ENCODE results near the gene UBE2D1. TPM values are rescaled to one million over a fixed set of nuclear protein-coding genes. Genes with fewer than 3 reads are reported as not detected.

Gene UBE2D1
- total RNA-seq, 1 experiment from 2014 or later = 23.3 TPM

DNA sequence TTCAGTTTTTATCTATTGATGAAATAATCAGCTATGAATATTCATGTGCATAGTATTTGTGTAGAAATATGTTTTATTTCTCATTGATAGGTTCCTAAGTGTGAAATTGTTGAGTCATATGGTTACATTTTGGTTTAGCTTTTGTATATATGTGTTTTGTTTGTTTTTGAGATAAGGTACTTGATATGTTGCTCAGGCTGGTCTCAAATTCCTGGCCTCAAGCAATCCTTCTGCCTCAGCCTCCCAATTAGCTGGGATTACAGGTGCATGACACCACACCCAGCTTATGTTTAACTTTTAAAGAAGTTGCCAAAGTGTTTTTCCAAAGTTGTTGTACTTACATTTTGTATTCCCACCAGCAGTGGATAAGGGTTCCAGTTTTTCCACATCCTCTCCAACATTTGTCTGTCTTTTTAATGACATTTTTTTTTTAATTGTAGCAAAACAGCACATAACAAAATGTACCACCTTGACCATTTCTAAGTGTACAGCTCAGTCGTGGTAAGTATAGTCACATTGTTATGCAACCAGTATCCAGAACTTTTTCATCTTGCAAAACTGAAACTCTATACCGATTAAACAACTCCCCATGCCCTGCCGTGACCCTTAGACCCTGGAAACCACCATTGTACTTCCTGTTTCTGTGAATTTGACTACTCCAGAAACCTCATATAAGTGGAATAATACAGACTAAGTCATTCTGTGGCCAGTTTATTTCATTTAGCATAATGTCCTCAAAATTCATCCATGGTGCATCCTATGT, 12.6 kb upstream of the UBE2D1 start:
- Histone ChIP-seq H3K4me1 (replicated peaks) (no peaks in the 10 kb centered on the region), H3K9me3 (replicated peaks) (no peaks in the 10 kb centered on the region), H3K4me3 (no peak overlapping the region), H3K27ac (no peak overlapping the region), H3K27me3 (replicated peaks) (no peaks in the 10 kb centered on the region), H3K36me3 (no peaks in the 10 kb centered on the region)
- no peak for DNase-seq (ENCODE audit: low read depth in 1 of 2, low spot score in 2 of 2)

DNA sequence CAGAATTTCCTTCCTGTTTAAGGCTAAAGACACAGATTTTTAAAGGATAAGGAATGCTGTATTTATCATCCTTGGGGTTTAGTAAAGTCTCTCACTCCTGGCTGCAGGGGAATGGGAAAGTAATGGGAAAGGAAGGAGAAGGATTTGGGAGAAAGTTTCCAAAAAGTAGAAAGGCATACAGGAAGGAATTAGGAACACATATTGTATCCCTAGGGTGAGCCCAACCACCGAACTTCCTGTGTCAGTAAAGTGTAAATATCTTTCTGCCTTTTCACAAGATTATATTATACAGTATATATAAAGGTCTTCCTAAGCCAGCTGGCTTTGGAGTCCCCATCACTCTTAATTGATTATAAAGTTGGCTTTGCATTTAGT, 12.0 kb upstream of the UBE2D1 start:
- Histone ChIP-seq H3K36me3 (no peaks in the 10 kb centered on the region), H3K27ac (no peak overlapping the region), H3K27me3 (replicated peaks) (no peaks in the 10 kb centered on the region), H3K4me3 (no peak overlapping the region), H3K9me3 (replicated peaks) (no peaks in the 10 kb centered on the region), H3K4me1 (replicated peaks) (no peaks in the 10 kb centered on the region)
- no peak for DNase-seq (ENCODE audit: low read depth in 1 of 2, low spot score in 2 of 2)

DNA sequence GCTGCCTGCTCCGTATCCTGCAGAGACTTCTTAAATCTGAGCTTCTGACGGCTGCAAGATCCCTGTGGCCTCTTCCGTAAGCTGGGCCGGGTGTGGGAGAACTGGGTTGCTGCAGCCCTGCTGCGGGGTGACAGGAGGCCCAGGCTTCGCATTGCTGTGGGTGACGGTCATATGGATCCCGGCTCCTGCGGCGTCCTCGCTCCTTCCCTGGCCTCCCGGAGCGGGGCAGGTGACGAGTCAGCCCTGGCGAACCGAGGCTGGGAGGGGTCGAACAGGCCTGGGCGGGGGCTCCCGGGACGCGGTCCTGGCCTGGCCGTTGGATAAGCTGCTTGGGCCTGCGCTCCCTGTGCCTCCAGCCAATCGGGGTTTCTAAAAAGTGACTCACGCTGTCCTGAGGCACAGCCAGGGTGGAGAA, 7.8 kb upstream of the UBE2D1 start:
- Histone ChIP-seq H3K4me1 (replicated peaks) (no peaks in the 10 kb centered on the region), H3K4me3 (no peak overlapping the region)
- DNase-seq (ENCODE audit: low read depth in 1 of 2, low spot score in 2 of 2) = no peak

DNA sequence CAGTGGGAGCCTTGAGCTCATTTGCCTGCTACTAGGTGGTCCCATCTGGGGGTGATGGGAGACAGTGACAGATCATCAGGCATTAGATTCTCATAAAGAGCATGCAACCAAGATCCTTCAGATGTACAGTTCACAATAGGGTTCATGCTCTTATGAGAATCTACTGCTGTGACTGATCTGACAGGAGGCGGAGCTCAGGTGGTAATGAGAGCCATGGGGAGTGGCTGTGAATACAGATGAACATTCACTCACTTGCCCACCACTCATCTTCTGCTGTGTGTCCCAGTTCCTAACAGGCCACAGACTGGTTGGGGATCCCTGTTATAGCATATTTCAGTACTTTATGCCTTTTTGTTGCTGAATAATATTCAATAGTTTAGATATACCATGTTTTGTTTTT, 6.6 kb upstream of the UBE2D1 start:
- Histone ChIP-seq H3K27ac (no peak overlapping the region), H3K4me1 (replicated peaks) (no peaks in the 10 kb centered on the region), H3K27me3 (replicated peaks) (no peaks in the 10 kb centered on the region), H3K36me3 (no peaks in the 10 kb centered on the region), H3K4me3 (no peak overlapping the region), H3K9me3 (replicated peaks) (no peaks in the 10 kb centered on the region)
- DNase-seq (ENCODE audit: low read depth in 1 of 2, low spot score in 2 of 2) = no peak

More for the DNA sequence above, 7.8 kb upstream of the UBE2D1 start:
- Histone ChIP-seq H3K9me3 (replicated peaks) (no peaks in the 10 kb centered on the region), H3K27ac (no peak overlapping the region), H3K27me3 (replicated peaks) (no peaks in the 10 kb centered on the region), H3K36me3 (no peaks in the 10 kb centered on the region)

DNA sequence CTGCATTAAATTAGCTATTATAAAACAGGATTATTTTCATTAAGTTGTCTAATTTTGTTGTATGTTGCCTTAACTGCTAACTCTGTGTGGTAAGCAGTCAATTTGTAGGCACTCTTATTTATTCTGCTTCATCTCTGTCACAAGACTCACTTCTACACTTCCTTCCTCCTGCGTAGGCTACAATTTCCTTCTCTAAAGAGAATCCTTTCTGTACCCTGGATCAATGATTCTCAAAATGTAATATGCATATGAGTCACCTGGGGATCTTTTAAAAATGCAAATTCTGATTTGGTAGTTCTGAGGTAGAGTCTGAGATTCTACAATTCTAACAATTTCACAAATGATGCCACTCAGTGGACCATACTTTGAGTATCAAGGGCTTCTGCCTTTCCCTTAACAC, 4.4 kb upstream of the UBE2D1 start:
- no peak overlapping the region for H3K4me3 ChIP-seq
- peaks cover 3% of the 10 kb centered on the region for H3K4me1 ChIP-seq (replicated peaks)
- no peaks in the 10 kb centered on the region for H3K27me3 ChIP-seq (replicated peaks)
- DNase-seq (ENCODE audit: low read depth in 1 of 2, low spot score in 2 of 2) = no peak
- H3K27ac ChIP-seq = no peak overlapping the region
- H3K9me3 ChIP-seq (replicated peaks) = no peaks in the 10 kb centered on the region
- H3K36me3 ChIP-seq = peaks cover 6% of the 10 kb centered on the region

DNA sequence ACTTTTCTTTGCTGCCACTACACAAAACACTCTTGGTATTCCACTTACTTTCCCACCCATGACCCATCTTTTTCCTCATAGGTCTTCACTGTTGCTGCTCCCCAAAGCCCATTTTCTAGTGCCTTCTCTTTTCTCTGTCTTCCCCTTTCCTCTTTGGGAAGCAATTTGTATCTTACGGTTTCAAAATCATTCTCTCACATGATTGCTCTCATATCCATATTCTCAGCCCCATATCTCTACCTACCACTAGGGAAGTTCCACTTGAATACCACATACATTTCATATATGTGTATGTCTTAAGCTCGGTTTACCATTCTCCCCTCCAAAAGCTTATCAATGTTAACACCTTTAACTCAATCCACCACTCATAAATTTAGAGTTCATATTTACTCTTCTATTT, 3.2 kb upstream of the UBE2D1 start:
- Histone ChIP-seq H3K27me3 (replicated peaks) (no peaks in the 10 kb centered on the region), H3K4me3 (no peak overlapping the region), H3K36me3 (peaks cover 6% of the 10 kb centered on the region), H3K4me1 (replicated peaks) (peaks cover 12% of the 10 kb centered on the region), H3K27ac (no peak overlapping the region), H3K9me3 (replicated peaks) (no peaks in the 10 kb centered on the region)
- no peak for DNase-seq (ENCODE audit: low read depth in 1 of 2, low spot score in 2 of 2)

DNA sequence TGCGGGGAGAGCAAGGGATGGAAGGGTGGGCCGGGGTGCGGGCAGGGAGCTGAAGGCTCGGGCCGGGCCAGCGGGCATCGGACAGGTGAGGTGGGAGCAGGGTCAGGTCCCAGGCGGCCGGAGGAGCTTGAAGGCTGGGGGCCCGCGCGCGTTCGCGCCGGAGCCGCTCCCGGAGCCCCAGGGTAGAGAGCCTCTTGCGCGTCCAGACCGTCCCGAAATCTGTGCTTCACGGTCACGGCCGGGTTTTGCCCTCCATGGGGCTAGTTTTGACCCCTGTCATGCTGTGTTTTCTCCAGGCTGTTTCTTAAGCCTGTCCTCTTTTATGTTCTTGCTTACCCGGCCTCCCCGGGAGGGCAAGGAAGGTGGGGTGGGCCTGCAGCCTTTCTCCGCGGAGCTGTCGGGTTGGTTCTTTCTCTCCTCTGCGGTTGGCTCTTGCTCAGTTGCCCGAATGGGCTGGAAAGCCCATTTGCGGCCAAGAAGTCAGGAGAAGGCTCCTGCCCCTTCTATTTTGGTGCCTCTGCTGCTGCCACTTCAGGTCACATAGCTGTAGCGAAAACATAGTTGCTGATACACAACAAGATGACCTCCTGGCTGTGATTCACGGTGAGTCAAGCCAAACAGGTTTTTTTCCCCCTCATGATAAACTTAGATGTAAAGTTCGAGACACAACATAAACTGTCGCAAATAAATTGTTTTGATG, 650 bp downstream of the UBE2D1 start:
- Histone ChIP-seq H3K27me3 (replicated peaks) (no peaks in the 10 kb centered on the region), H3K4me3 (peak overlapping the region; percentile 91), H3K27ac (peak overlapping the region; percentile 36; the same call in 1 of the 2 replicates), H3K4me1 (replicated peaks) (peaks cover 12% of the 10 kb centered on the region), H3K36me3 (peaks cover 6% of the 10 kb centered on the region), H3K9me3 (replicated peaks) (no peaks in the 10 kb centered on the region)
- DNase-seq (ENCODE audit: low read depth in 1 of 2, low spot score in 2 of 2) = peak in 1 of 2 experiments; percentile 62

DNA sequence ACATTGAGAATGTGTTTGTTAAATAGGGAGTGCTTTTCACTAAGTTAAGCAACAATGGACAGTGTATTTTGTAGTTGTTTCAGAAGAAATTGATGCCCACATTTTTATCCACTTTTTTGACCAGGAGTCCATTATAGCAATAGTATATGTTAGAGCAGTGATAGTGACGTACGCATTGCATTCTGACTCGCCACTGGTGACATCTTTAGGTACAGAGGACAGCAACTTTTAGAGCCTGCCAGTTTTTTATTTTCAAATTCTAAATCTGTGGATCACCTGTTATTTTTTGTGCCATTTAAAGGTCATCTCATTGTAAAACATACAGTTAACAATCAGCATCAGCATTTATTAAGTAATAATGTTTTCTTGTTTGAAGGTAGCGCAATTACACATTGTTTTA, 1.4 kb downstream of the UBE2D1 start:
- H3K4me1 ChIP-seq (replicated peaks) = peaks cover 12% of the 10 kb centered on the region
- no peak for DNase-seq (ENCODE audit: low read depth in 1 of 2, low spot score in 2 of 2)
- no peaks in the 10 kb centered on the region for H3K9me3 ChIP-seq (replicated peaks)
- peaks cover 6% of the 10 kb centered on the region for H3K36me3 ChIP-seq
- peak overlapping the region; percentile 91; the same call in 1 of the 2 replicates for H3K4me3 ChIP-seq
- no peak overlapping the region for H3K27ac ChIP-seq
- H3K27me3 ChIP-seq (replicated peaks) = no peaks in the 10 kb centered on the region

DNA sequence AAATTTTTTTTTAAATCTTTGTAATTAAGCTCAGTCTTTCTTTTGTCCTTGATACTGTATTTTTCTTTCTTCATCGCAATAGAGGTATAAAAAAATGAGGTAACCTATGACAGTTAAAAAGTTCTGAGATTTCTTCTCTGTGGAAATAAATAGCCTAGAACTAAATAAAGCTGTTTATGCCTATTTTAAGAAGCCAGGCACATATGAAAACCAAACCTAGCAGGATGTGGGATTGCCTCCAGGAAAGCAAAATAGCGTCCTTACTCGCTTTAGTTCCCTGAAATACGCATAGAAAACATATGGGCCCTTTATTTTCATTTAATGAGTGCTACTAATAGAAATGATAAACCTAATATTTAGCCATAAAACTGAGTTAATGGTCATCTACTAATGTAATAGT, 6.6 kb downstream of the UBE2D1 start:
- Histone ChIP-seq H3K27me3 (replicated peaks) (no peaks in the 10 kb centered on the region), H3K4me1 (replicated peaks) (no peaks in the 10 kb centered on the region), H3K36me3 (no peaks in the 10 kb centered on the region; the same call in 1 of the 2 replicates), H3K4me3 (no peak overlapping the region), H3K27ac (no peak overlapping the region), H3K9me3 (replicated peaks) (no peaks in the 10 kb centered on the region)
- no peak for DNase-seq (ENCODE audit: low read depth in 1 of 2, low spot score in 2 of 2)

DNA sequence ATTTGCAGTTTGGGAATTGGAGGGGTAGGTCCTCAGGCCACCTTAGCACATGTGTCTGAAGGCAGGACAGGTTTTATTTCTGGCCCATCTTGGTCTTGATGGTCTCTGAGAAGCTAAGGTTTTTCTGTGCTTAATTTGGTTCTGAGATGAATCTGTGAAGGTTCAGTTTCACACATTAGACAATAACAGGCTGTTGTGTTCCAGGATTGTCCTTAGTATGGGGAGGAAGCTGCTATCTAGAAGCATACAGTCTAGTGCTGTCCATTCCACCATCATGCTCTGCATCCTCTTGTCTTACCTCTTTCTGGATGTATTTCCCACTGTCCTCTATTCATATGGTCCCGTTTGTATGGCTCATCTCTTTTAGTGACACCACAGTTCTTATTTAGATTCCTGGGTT, 7.1 kb downstream of the UBE2D1 start:
- H3K4me3 ChIP-seq = no peak overlapping the region
- H3K27me3 ChIP-seq (replicated peaks) = no peaks in the 10 kb centered on the region
- H3K36me3 ChIP-seq = no peaks in the 10 kb centered on the region; the same call in 1 of the 2 replicates
- H3K4me1 ChIP-seq (replicated peaks) = no peaks in the 10 kb centered on the region
- H3K27ac ChIP-seq = no peak overlapping the region
- H3K9me3 ChIP-seq (replicated peaks) = no peaks in the 10 kb centered on the region
- DNase-seq (ENCODE audit: low read depth in 1 of 2, low spot score in 2 of 2) = no peak

DNA sequence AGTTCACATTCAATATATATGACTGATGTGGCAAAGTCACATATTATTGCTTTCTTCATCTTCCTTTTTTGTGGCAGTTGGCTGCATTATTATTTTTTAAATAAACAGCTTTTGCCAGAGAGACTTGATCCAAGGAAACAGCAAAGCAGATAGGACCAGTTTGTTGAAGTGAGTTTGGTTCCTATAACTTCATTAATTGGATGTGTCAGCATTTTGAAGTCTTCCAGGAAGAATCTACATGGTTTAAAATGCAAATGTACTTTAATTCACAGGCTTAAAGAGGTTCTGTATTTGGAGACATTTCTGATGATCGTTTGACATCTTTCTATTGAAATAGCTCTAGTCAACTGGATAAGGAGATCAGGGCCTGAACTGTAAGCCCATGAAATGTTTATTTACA, 13.2 kb downstream of the UBE2D1 start:
- H3K9me3 ChIP-seq (replicated peaks) = no peaks in the 10 kb centered on the region
- peak overlapping the region; percentile 66 for H3K27ac ChIP-seq
- no peak for DNase-seq (ENCODE audit: low read depth in 1 of 2, low spot score in 2 of 2)
- no peaks in the 10 kb centered on the region; the same call in 1 of the 2 replicates for H3K36me3 ChIP-seq
- peaks cover 19% of the 10 kb centered on the region for H3K4me1 ChIP-seq (replicated peaks)
- no peak overlapping the region for H3K4me3 ChIP-seq
- H3K27me3 ChIP-seq (replicated peaks) = no peaks in the 10 kb centered on the region

DNA sequence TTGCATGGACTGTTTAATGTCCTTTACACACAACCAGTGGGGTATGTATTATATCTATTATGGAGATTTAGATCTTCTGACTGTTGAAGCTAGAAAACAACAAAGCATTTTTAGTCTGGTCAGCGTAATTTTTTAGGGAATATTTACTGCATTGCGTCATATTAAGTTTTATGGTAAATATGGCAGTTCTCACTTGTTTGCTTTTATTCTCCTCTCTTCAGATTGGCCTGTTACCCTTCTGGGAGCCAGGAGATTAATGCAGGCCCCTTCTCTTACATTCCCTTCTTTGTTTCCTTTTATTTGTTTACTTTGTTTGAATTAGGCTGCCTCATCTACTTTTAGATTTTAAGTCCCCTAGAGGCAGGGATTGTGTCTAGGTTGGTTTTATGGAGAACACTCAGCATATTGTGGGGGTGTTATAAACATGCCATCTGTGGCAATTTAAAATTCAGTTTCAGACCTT, 13.8 kb downstream of the UBE2D1 start:
- H3K27me3 ChIP-seq (replicated peaks) = no peaks in the 10 kb centered on the region
- H3K4me3 ChIP-seq = no peak overlapping the region
- H3K27ac ChIP-seq = peak overlapping the region; percentile 66
- peak in 1 of 2 experiments; percentile 78 for DNase-seq (ENCODE audit: low read depth in 1 of 2, low spot score in 2 of 2)
- H3K36me3 ChIP-seq = no peaks in the 10 kb centered on the region; the same call in 1 of the 2 replicates
- peaks cover 23% of the 10 kb centered on the region for H3K4me1 ChIP-seq (replicated peaks)
- H3K9me3 ChIP-seq (replicated peaks) = no peaks in the 10 kb centered on the region

DNA sequence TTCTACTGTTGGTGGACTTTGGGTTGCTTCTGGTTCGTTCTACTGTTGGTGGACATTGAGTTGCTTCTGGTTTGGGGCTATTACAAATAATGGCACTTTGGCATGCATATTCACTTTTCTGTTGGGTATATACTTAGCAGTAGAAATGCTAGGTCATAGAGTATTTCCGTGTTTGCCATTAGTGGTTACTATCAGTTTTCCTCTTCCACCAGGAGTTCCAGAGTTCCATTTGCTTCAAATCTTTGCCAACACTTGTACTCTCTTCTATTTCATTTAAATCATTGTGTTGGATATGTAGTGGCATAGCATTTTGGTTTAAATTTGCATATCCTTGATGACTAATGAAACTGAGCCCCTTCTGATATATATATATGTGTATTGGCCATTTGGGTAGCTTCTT, 15.2 kb downstream of the UBE2D1 start:
- H3K27ac ChIP-seq = no peak overlapping the region
- no peaks in the 10 kb centered on the region for H3K27me3 ChIP-seq (replicated peaks)
- peaks cover 23% of the 10 kb centered on the region for H3K4me1 ChIP-seq (replicated peaks)
- no peaks in the 10 kb centered on the region for H3K9me3 ChIP-seq (replicated peaks)
- H3K36me3 ChIP-seq = no peaks in the 10 kb centered on the region; the same call in 1 of the 2 replicates
- no peak overlapping the region for H3K4me3 ChIP-seq
- DNase-seq (ENCODE audit: low read depth in 1 of 2, low spot score in 2 of 2) = no peak

DNA sequence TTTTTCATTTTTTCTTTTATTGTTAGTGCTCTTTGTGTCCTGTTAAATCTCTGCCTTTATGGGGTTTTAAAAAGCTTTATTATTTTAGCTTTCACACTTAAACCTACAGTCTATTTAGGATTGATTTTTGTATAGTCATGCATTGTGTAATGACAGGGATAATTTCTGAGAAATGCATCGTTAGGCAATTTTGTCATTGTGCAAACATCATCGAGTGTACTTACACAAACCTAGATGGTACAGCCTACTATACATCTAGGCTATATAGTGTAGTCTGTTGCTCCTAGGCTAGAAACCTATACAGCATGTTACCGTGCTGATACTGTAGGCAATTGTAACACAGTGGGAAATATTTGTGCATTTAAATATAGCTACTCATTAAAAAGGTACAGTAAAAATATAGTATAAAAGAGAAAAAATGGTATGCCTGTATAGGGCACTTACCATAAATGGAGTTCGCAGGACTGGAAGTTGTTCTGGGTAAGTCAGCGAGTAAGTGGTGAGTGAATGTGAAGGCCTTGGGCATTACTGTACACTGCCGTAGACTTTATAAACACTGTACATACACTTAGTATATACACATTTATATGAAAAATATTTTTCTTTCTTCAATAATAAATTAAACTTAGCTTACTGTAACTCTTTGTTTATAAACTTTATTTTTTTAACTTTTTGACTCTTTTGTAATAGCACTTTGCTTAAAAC, 16.0 kb downstream of the UBE2D1 start:
- DNase-seq (ENCODE audit: low read depth in 1 of 2, low spot score in 2 of 2) = no peak
- Histone ChIP-seq H3K36me3 (no peaks in the 10 kb centered on the region; the same call in 1 of the 2 replicates), H3K4me3 (no peak overlapping the region)

More for the DNA sequence above, 16.0 kb downstream of the UBE2D1 start:
- no peaks in the 10 kb centered on the region for H3K27me3 ChIP-seq (replicated peaks)
- peaks cover 23% of the 10 kb centered on the region for H3K4me1 ChIP-seq (replicated peaks)
- H3K27ac ChIP-seq = no peak overlapping the region
- H3K9me3 ChIP-seq (replicated peaks) = no peaks in the 10 kb centered on the region
